Measurements from ENCODE around the gene SCO2. TPM values are rescaled to one million over a fixed set of nuclear protein-coding genes. Genes with fewer than 3 reads are reported as not detected.
A peak's percentile ranks its signal among the peaks of the same experiment; 100 is the strongest.

Gene SCO2
- total RNA-seq, 1 experiment from 2014 or later: 2.4 TPM

- no TSS peak for BruUV-seq (replicated peaks)
- no peak for DNase-seq (ENCODE audit: unreplicated experiment)
- Mint-ChIP-seq H3K27me3 (ENCODE audit: insufficient read depth, unreplicated experiment) (no peaks in the 10 kb centered on the region), H3K4me1 (ENCODE audit: insufficient read depth, unreplicated experiment) (no peaks in the 10 kb centered on the region), H3K9me3 (ENCODE audit: unreplicated experiment) (no peaks in the 10 kb centered on the region), H3K27ac (ENCODE audit: low read depth, unreplicated experiment) (no peak overlapping the region), H3K36me3 (ENCODE audit: insufficient read depth, unreplicated experiment) (peaks cover 45% of the 10 kb centered on the region), H3K4me3 (ENCODE audit: unreplicated experiment) (no peak overlapping the region)
- CTCF ChIA-PET: no interaction called here
- TF ChIP-seq, protein P1, sequence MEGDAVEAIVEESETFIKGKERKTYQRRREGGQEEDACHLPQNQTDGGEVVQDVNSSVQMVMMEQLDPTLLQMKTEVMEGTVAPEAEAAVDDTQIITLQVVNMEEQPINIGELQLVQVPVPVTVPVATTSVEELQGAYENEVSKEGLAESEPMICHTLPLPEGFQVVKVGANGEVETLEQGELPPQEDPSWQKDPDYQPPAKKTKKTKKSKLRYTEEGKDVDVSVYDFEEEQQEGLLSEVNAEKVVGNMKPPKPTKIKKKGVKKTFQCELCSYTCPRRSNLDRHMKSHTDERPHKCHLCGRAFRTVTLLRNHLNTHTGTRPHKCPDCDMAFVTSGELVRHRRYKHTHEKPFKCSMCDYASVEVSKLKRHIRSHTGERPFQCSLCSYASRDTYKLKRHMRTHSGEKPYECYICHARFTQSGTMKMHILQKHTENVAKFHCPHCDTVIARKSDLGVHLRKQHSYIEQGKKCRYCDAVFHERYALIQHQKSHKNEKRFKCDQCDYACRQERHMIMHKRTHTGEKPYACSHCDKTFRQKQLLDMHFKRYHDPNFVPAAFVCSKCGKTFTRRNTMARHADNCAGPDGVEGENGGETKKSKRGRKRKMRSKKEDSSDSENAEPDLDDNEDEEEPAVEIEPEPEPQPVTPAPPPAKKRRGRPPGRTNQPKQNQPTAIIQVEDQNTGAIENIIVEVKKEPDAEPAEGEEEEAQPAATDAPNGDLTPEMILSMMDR (IDR thresholded peaks at IDR 0.05; ENCODE audit: unreplicated experiment): no peak
- intact Hi-C loops (cut with micrococcal nuclease): no loop called here
- POLR2A ChIA-PET: interaction anchor here (0.6 to 3.0 kb wide), 2 partner anchors 9 to 32 kb away, joined by 3 to 22 read pairs; partner anchors contain the start of gene SCO2
Observed at GRCh38 chr22:50516068-50516467, 9.3 kb downstream of the SCO2 start.

DNA sequence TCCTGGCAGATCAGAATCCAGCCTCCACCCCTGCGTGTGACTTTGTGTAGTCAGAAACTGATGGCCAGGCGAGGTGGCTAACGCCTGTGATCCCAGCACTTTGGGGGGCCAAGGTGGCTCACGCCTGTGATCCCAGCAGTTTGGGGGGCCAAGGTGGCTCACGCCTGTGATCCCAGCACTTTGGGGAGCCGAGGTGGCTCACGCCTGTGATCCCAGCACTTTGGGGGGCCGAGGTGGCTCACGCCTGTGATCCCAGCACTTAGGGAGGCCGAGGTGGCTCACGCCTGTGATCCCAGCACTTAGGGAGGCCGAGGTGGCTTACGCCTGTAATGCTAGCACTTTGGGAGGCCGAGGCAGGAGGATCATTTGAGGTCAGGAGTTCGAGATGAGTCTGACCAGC, 12.2 kb downstream of the SCO2 start:
- Mint-ChIP-seq H3K36me3 (ENCODE audit: insufficient read depth, unreplicated experiment) (peaks cover 20% of the 10 kb centered on the region), H3K4me1 (ENCODE audit: insufficient read depth, unreplicated experiment) (peaks cover 12% of the 10 kb centered on the region), H3K4me3 (ENCODE audit: unreplicated experiment) (no peak overlapping the region), H3K27ac (ENCODE audit: low read depth, unreplicated experiment) (no peak overlapping the region), H3K27me3 (ENCODE audit: insufficient read depth, unreplicated experiment) (no peaks in the 10 kb centered on the region), H3K9me3 (ENCODE audit: unreplicated experiment) (no peaks in the 10 kb centered on the region)
- intact Hi-C loops (cut with micrococcal nuclease): no loop called here
- no peak for DNase-seq (ENCODE audit: unreplicated experiment)
- CTCF ChIA-PET: no interaction called here
- TF ChIP-seq, protein P1 (IDR thresholded peaks at IDR 0.05; ENCODE audit: unreplicated experiment): no peak
- POLR2A ChIA-PET: interaction anchor here (3.0 kb wide), 1 partner anchor 12 kb away, joined by 22 read pairs; the partner anchor contains the start of gene SCO2
- BruUV-seq (replicated peaks): no TSS peak

DNA sequence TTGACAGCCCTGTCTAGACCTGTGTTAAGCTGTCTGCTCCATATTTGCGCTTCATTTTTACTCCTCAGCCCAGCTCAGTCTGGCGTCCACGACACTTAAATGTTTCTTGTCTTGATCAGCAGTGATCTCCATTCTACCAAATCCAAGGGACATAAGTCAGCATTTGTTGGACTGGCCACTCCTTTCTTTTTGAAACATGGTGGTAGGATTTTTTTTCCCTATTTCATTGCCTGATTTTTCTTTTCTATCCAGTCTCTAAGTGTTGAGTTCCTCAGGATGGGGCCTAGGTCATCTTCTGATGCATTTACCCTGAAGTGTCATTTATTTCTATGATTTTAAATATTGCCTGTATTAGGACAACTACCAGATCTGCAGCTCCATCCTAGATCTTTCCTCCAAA, 16.5 kb downstream of the SCO2 start:
- BruUV-seq (replicated peaks): TSS peak; percentile 53
- CTCF ChIA-PET: interaction anchor here (0.5 to 1.4 kb wide), 8 partner anchors 9 to 115 kb away, joined by 3 to 7 read pairs (median 4); partner anchors contain the start of gene SCO2
- POLR2A ChIA-PET: interaction anchor here (0.6 to 6.3 kb wide), 12 partner anchors 14 to 205 kb away, joined by 3 to 113 read pairs (median 12); partner anchors contain the start of genes CHKB, SCO2, SYCE3 and TYMP

More for the DNA sequence above, 16.5 kb downstream of the SCO2 start:
- Mint-ChIP-seq H3K27ac (ENCODE audit: low read depth, unreplicated experiment) (peak overlapping the region; percentile 92), H3K4me3 (ENCODE audit: unreplicated experiment) (peak overlapping the region; percentile 87), H3K4me1 (ENCODE audit: insufficient read depth, unreplicated experiment) (peaks cover 12% of the 10 kb centered on the region), H3K9me3 (ENCODE audit: unreplicated experiment) (no peaks in the 10 kb centered on the region), H3K27me3 (ENCODE audit: insufficient read depth, unreplicated experiment) (no peaks in the 10 kb centered on the region), H3K36me3 (ENCODE audit: insufficient read depth, unreplicated experiment) (peaks cover 19% of the 10 kb centered on the region)
- TF ChIP-seq, protein P1 (IDR thresholded peaks at IDR 0.05; ENCODE audit: unreplicated experiment): no peak
- no peak for DNase-seq (ENCODE audit: unreplicated experiment)
- intact Hi-C loops (cut with micrococcal nuclease): loop anchor here (5.0 kb wide), 1 partner anchor 113 kb away; no protein-coding TSS in a partner anchor

Measured in MCF 10A (cell line).